Measurements from ENCODE around the gene GPX4. TPM values are rescaled to one million over a fixed set of nuclear protein-coding genes. Genes with fewer than 3 reads are reported as not detected.
A peak's percentile ranks its signal among the peaks of the same experiment; 100 is the strongest.

GPX4 gene
- total and polyA plus RNA-seq, 10 of the 15 experiments (the other 5 are each of a cell fraction or from before 2014, with no cell fraction given), result 33.3 to 749 (median 297) TPM

- no peaks in the 10 kb centered on the region; the same call in 2 of the 3 replicates for H3K9me3 ChIP-seq (replicated peaks; ENCODE audit: control insufficient read depth, insufficient read depth, low read length)
- CTCF ChIA-PET, result interaction anchor here (2.2 to 2.6 kb wide), 2 partner anchors 10 to 28 kb away, joined by 6 to 11 read pairs; partner anchors contain the start of gene GPX4
- peaks cover 32% of the 10 kb centered on the region for H3K4me1 ChIP-seq (ENCODE audit: control insufficient read depth, insufficient read depth, low read length)
- peak overlapping the region; percentile 24 for H2AFZ ChIP-seq (ENCODE audit: control insufficient read depth, low read depth, low read length)
- in situ Hi-C loops (cut with MboI) (no loop called here), intact Hi-C loops (cut with micrococcal nuclease; ENCODE audit: unreplicated experiment) (no loop called here)
- no peak for DNase-seq (ENCODE audit: low read depth, low spot score)
- ATAC-seq, result peak; percentile 41
- peaks cover 28% of the 10 kb centered on the region for H3K79me2 ChIP-seq (ENCODE audit: control insufficient read depth, insufficient read depth, low read length)
- FAIRE-seq, result no peak
- BruUV-seq (replicated peaks), result no TSS peak
- no peaks in the 10 kb centered on the region for H4K20me1 ChIP-seq (ENCODE audit: control insufficient read depth, insufficient read depth)
- H3K4me2 ChIP-seq (ENCODE audit: control insufficient read depth, insufficient read depth), result peak overlapping the region; percentile 69
- no peak overlapping the region for H3K9ac ChIP-seq (ENCODE audit: control insufficient read depth, insufficient read depth, low read length)
- WGBS (ENCODE audit: insufficient coverage, insufficient replicate concordance, low lambda C conversion rate, missing lambda C conversion rate), result under 1% methylated on average over 39 of the region's 54 CpGs
- POLR2A ChIA-PET, result interaction anchor here (0.6 to 3.8 kb wide), 7 partner anchors 8 to 111 kb away, joined by 3 to 25 read pairs (median 10); partner anchors contain the start of genes ARHGAP45 and GPX4
- H3K27me3 ChIP-seq (replicated peaks in 1 of 2; ENCODE audit: control insufficient read depth in 2 of 2, insufficient read depth in 2 of 2, low read length in 1 of 2), result no peaks in the 10 kb centered on the region
- SMC1A ChIA-PET (ENCODE audit: uncharacterized antibody, unreplicated experiment), result interaction anchor here (1.8 to 3.4 kb wide), 3 partner anchors 10 to 22 kb away, joined by 4 to 14 read pairs (median 11); no protein-coding TSS in a partner anchor
- H3K4me3 ChIP-seq, result peak overlapping the region; percentile 74; the same call in 1 of the 2 replicates
- RAD21 ChIA-PET (ENCODE audit: unreplicated experiment), result interaction anchor here (0.7 to 3.1 kb wide), 7 partner anchors 7 to 119 kb away, joined by 3 to 18 read pairs (median 4); partner anchors contain the start of genes ABCA7 and ARHGAP45
- H3K36me3 ChIP-seq (ENCODE audit: control insufficient read depth in 2 of 2, insufficient read depth in 2 of 2, low read length in 1 of 2), result peaks cover 25 to 31% of the 10 kb centered on the region in 2 experiments
- H3K27ac ChIP-seq (ENCODE audit: control insufficient read depth, insufficient read depth), result no peak overlapping the region; the same call in 1 of the 2 replicates
- TF ChIP-seq EGR1 (IDR thresholded peaks at IDR 0.05; ENCODE audit: borderline replicate concordance in 1 of 2, low read depth in 2 of 2, low read length in 2 of 2) (peak in 1 of 2 experiments; percentile 81; a peak in 2 of 3 replicates), ZSCAN29 (IDR thresholded peaks at IDR 0.05) (no peak), CHD1 (IDR thresholded peaks at IDR 0.05; ENCODE audit: low read depth, low read length) (no peak), HCFC1 (IDR thresholded peaks at IDR 0.05; ENCODE audit: low read length) (no peak), ESRRA (IDR thresholded peaks at IDR 0.05; ENCODE audit: low read length) (no peak), RBBP5 (conservative IDR thresholded peaks at IDR 0.05) (no peak), RCOR1 (conservative IDR thresholded peaks at IDR 0.05; ENCODE audit: low read depth, low read length) (no peak), ZNF384 (IDR thresholded peaks at IDR 0.05; ENCODE audit: borderline replicate concordance, low read depth, low read length) (peak; percentile 29; the same call in 1 of the 2 replicates), SMAD5 (IDR thresholded peaks at IDR 0.05; ENCODE audit: low read depth) (no peak), HSF1 (IDR thresholded peaks at IDR 0.05; ENCODE audit: low read depth, low read length) (no peak), SP1 (IDR thresholded peaks at IDR 0.05; ENCODE audit: low read depth, low read length) (no peak), SMAD1 (IDR thresholded peaks at IDR 0.05; ENCODE audit: low read depth, partially characterized antibody) (no peak), NFXL1 (IDR thresholded peaks at IDR 0.05; ENCODE audit: borderline replicate concordance) (no peak), LARP7 (IDR thresholded peaks at IDR 0.05) (no peak), GABPA (IDR thresholded peaks at IDR 0.05; ENCODE audit: low read depth) (no peak), NRF1 (conservative IDR thresholded peaks at IDR 0.05; ENCODE audit: low read depth, low read length) (peak; percentile 56; the same call in 1 of the 2 replicates), BACH1 (IDR thresholded peaks at IDR 0.05; ENCODE audit: borderline replicate concordance) (no peak), RB1 (IDR thresholded peaks at IDR 0.05; ENCODE audit: borderline replicate concordance) (no peak), NFYB (IDR thresholded peaks at IDR 0.05; ENCODE audit: insufficient read depth, low read depth, low read length) (no peak), GATAD2B (conservative IDR thresholded peaks at IDR 0.05; ENCODE audit: low read depth) (no peak), STAT1 (conservative IDR thresholded peaks at IDR 0.05) (no peak), YBX1 (IDR thresholded peaks at IDR 0.05) (no peak), IKZF1 (conservative IDR thresholded peaks at IDR 0.05) (0 out of 2 replicates have a peak, but pooled peaks have one; percentile 19), PML (IDR thresholded peaks at IDR 0.05; ENCODE audit: low read length) (no peak)
- TF ChIP-seq, protein P1, sequence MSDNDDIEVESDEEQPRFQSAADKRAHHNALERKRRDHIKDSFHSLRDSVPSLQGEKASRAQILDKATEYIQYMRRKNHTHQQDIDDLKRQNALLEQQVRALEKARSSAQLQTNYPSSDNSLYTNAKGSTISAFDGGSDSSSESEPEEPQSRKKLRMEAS (IDR thresholded peaks at IDR 0.05; ENCODE audit: low read depth, low read length), result no peak
Observed at GRCh38 chr19:1074544-1075283, 29.1 kb upstream of the GPX4 start.
